Smooth muscle cell (in vitro differentiated cells): ENCODE measurements around the gene ZNF581. TPM values are rescaled to one million over a fixed set of nuclear protein-coding genes. Genes with fewer than 3 reads are reported as not detected.

Source experiments
- DNase-seq: peaks from one replicate; lab custom pipeline; 2025; ENCODE audit not compliant: unreplicated experiment; lab: John Stamatoyannopoulos, UW
- H2AFZ ChIP-seq: fragments of 200-600 bp; sonication (generic); 2 replicates; pipeline ENCODE4 v1.6.0; 2016; ENCODE audit warnings: antibody characterized with exemption, low read depth, mild to moderate bottlenecking
- H3F3A ChIP-seq: fragments of 200-600 bp; sonication (generic); 2 replicates; pipeline ENCODE4 v1.6.0; 2017; ENCODE audit warnings: antibody characterized with exemption, low read depth
- H3K27ac ChIP-seq: fragments of 200-600 bp; sonication (generic); 2 replicates; pipeline ENCODE4 v1.5.1; 2016; ENCODE audit warnings: low read depth, mild to moderate bottlenecking
- H3K27me3 ChIP-seq: fragments of 200-600 bp; sonication (generic); 2 replicates; pipeline ENCODE4 v1.6.1; 2016; ENCODE audit warnings: low read depth, mild to moderate bottlenecking
- H3K36me3 ChIP-seq: fragments of 200-600 bp; sonication (generic); 2 replicates; pipeline ENCODE4 v1.5.1; 2016; ENCODE audit warnings: low read depth
- H3K4me1 ChIP-seq: fragments of 200-600 bp; sonication (generic); 2 replicates; pipeline ENCODE4 v1.5.1; 2016; ENCODE audit warnings: low read depth
- H3K4me2 ChIP-seq: fragments of 200-600 bp; sonication (generic); 2 replicates; pipeline ENCODE4 v1.6.0; 2016; ENCODE audit warnings: mild to moderate bottlenecking
- H3K4me3 ChIP-seq: fragments of 200-600 bp; sonication (generic); 2 replicates; pipeline ENCODE4 v1.5.1; 2016; ENCODE audit warnings: mild to moderate bottlenecking
- H3K79me2 ChIP-seq: fragments of 200-600 bp; sonication (generic); 2 replicates; pipeline ENCODE4 v1.6.0; 2016; ENCODE audit warnings: low read depth, mild to moderate bottlenecking
- H3K9ac ChIP-seq: fragments of 200-600 bp; sonication (generic); 2 replicates; pipeline ENCODE4 v1.6.0; 2016; ENCODE audit warnings: low read depth
- H3K9me3 ChIP-seq: fragments of 200-600 bp; sonication (generic); replicated peaks from 2 replicates; pipeline ENCODE4 v1.5.1; 2016; ENCODE audit warnings: low read depth
- H4K20me1 ChIP-seq: fragments of 200-600 bp; sonication (generic); 2 replicates; pipeline ENCODE4 v1.6.0; 2016; ENCODE audit warnings: low read depth
- WGBS: methylation state at CpG from one replicate; pipeline ENCODE4 v1.1.7; 2016; ENCODE audit warnings: low lambda C conversion rate; 5-methylcytosine and 5-hydroxymethylcytosine counted together
- polyA plus RNA-seq: library from polyadenylated mRNA; unstranded; fragments of >200 nt; fragmentation: Nextera tagmentation; extraction: Ambion mirVana; gene quantifications from 2 replicates; pipeline ENCODE4 v1.2.1, GENCODE V29; 2016
- total RNA-seq: library from RNA; depleted of rRNA; stranded (reverse); fragments of >200 nt; gene quantifications from 2 replicates; pipeline ENCODE4 v1.2.3, GENCODE V29; 2014
- TF ChIP-seq, protein P1 (sequence below): fragments of 200-600 bp; sonication (generic); IDR thresholded peaks from 2 replicates; pipeline ENCODE4 v1.5.1; 2017; ENCODE audit warnings: borderline replicate concordance, mild to moderate bottlenecking, antibody characterized with exemption; ENCODE audit not compliant: insufficient read depth, poor library complexity, severe bottlenecking

The ZNF581 gene
- total and polyA plus RNA-seq, 2 experiments from 2014 or later = 10.0 to 21.4 TPM

DNA sequence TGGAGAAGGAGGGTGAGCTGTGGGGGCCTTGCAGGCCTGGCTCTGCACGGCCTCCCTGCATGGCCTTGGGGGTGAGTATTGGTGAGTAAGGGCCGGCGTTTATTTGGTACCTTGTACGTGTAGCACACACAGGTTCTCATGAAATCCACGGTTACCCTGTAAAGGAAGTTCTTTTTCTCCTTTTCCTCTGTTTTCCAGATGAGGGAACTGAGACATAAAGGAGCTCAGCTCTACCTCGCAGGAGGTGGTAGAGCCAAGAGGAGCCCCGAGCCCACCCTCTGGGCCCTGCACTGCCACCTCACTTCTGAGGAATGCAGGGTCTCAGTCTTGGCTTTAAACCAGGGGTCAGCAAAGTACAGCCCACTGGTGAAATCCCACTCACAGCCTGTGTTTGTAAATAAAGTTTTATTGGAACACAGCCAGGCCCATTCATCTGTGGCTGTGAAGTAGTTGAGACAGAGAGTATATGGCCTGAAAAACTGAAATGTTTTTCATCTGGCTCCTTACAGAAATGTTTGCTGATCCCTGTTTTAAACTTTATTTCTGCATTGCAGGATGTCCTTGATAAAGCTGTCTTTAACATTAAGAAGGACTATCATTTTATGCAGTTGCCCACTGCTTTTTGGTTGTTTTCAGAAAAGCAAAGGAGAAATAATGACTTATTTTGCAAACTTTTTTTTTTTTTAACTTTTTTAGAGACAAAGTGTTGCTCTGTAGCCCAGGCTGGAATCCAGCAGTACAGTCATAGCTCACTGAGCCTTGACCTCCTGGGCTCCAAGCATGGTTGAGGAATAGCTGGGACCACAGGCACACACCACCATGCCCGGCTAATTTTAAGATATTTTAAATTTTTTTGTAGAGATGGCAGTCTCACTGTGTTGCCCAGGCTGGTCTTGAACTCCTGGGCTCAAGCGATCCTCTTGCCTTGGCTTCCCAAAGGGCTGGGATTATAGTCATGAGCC lies 38.0 kb downstream of the ZNF581 start:
- Histone ChIP-seq H3K4me2 (no peak overlapping the region), H3K4me3 (no peak overlapping the region), H3F3A (no peaks in the 10 kb centered on the region), H3K27ac (no peak overlapping the region), H3K9ac (no peak overlapping the region), H3K4me1 (peaks cover 5% of the 10 kb centered on the region), H2AFZ (no peak overlapping the region), H3K27me3 (no peaks in the 10 kb centered on the region), H4K20me1 (peaks cover 98% of the 10 kb centered on the region), H3K79me2 (peaks cover 94% of the 10 kb centered on the region), H3K9me3 (no peaks in the 10 kb centered on the region), H3K36me3 (no peaks in the 10 kb centered on the region)
- WGBS = 94% methylated on average over 9 of the region's 9 CpGs
- TF ChIP-seq, protein P1, sequence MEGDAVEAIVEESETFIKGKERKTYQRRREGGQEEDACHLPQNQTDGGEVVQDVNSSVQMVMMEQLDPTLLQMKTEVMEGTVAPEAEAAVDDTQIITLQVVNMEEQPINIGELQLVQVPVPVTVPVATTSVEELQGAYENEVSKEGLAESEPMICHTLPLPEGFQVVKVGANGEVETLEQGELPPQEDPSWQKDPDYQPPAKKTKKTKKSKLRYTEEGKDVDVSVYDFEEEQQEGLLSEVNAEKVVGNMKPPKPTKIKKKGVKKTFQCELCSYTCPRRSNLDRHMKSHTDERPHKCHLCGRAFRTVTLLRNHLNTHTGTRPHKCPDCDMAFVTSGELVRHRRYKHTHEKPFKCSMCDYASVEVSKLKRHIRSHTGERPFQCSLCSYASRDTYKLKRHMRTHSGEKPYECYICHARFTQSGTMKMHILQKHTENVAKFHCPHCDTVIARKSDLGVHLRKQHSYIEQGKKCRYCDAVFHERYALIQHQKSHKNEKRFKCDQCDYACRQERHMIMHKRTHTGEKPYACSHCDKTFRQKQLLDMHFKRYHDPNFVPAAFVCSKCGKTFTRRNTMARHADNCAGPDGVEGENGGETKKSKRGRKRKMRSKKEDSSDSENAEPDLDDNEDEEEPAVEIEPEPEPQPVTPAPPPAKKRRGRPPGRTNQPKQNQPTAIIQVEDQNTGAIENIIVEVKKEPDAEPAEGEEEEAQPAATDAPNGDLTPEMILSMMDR = no peak
- no peak for DNase-seq

DNA sequence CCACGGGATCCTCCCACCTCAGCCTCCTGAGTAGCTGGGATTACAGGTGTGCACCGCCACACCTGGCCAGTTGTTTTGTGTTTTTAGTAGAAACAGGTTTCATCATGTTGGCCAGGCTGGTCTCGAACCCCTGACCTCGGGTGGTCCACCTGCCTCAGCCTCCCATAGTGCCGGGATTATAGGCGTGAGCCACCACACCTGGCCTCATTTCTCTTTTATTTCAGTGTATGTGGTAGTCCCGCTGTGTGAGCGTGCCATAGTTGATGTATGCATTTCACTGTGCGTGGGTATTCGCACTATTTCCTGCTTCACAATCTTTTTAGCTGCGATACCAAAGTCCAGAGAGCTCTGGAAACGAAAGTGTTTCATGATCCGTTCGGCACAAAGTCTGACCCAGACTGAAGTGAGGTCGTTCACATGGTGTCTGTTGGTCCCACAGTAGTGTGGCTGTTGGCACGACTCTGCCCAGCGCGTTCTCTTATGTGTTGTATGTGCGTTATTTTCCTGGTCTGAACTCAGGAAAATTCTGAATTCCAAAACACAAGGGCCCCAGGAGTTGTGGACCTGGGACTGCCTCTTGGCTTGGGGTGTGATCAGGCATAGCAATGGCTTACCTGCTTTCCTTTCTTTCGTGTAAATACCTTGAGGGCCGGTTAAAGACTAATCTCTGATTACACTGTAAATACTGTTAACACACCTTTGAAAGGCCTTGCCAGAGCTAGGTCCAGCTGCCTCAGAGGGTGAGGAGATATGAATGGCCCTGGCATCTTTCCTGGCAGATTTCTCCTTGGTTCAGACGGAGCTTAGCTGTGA lies 40.2 kb downstream of the ZNF581 start:
- H3K9me3 ChIP-seq = no peaks in the 10 kb centered on the region
- no peak overlapping the region for H3K9ac ChIP-seq
- TF ChIP-seq, protein P1 = no peak
- 96% methylated on average over 22 of the region's 22 CpGs for WGBS
- no peaks in the 10 kb centered on the region for H3K4me1 ChIP-seq
- H3K79me2 ChIP-seq = peaks cover 77% of the 10 kb centered on the region
- H3K4me3 ChIP-seq = no peak overlapping the region
- no peak overlapping the region for H3K27ac ChIP-seq
- H2AFZ ChIP-seq = no peak overlapping the region
- no peaks in the 10 kb centered on the region for H3K36me3 ChIP-seq
- DNase-seq = no peak
- H3F3A ChIP-seq = no peaks in the 10 kb centered on the region
- H4K20me1 ChIP-seq = peaks cover 98% of the 10 kb centered on the region
- H3K27me3 ChIP-seq = no peaks in the 10 kb centered on the region
- no peak overlapping the region for H3K4me2 ChIP-seq

DNA sequence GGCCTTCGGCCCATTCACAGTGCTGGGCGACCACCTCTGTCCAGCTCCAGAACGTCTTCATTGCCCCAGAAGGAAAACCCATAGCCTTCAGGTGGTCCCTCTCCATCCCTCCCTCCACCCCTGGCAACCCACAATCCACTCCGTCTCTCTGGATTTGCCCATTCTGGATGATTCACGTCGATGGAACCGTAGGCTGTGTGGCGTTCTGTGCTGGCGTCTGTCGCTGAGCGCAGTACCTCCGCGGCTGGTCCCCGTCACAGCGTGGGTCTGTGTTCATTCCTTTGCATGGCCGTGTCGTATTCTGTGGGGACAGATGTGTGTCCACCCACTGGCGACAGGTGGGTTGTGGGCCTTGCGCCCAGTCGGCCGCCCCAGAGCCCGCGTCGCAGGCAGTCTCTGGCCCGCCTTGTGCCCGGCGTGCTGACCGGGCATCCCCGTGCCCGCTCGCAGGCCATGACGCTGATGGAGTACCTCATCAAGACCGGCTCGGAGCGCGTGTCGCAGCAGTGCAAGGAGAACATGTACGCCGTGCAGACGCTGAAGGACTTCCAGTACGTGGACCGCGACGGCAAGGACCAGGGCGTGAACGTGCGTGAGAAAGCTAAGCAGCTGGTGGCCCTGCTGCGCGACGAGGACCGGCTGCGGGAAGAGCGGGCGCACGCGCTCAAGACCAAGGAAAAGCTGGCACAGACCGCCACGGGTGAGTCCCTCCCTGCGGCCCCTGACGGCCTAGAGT lies 41.7 kb downstream of the ZNF581 start:
- Histone ChIP-seq H3K9me3 (no peaks in the 10 kb centered on the region), H3K4me3 (no peak overlapping the region), H3F3A (no peaks in the 10 kb centered on the region), H2AFZ (no peak overlapping the region), H3K4me1 (no peaks in the 10 kb centered on the region), H3K9ac (no peak overlapping the region), H3K79me2 (peaks cover 62% of the 10 kb centered on the region), H3K27ac (no peak overlapping the region), H3K27me3 (no peaks in the 10 kb centered on the region), H3K4me2 (no peak overlapping the region), H3K36me3 (no peaks in the 10 kb centered on the region), H4K20me1 (peaks cover 97% of the 10 kb centered on the region)
- 98% methylated on average over 52 of the region's 60 CpGs for WGBS
- TF ChIP-seq, protein P1 = no peak
- DNase-seq = no peak
